Activated naive CD4-positive, alpha-beta T cell treated with anti-CD3 and anti-CD28 coated beads for 36 hours (primary cell): ENCODE data around the gene RPP38. TPM values are rescaled to one million over a fixed set of nuclear protein-coding genes. Genes with fewer than 3 reads are reported as not detected.
A peak's percentile ranks its signal among the peaks of the same experiment; 100 is the strongest.

Source experiments
- CTCF ChIA-PET: fragments of 350-600 bp; sonication (Branson Sonifier 250); formaldehyde crosslinking; loops from one replicate; lab custom pipeline; 2021; ENCODE audit warnings: antibody characterized with exemption; lab: Charles Lee
- DNase-seq: peaks from one replicate; pipeline ENCODE4 v3.0.0-alpha.2; 2020
- H3K27ac Mint-ChIP-seq: one replicate; pipeline ENCODE4 v1.8.0; 2021; ENCODE audit warnings: mild to moderate bottlenecking, mixed read lengths
- H3K27me3 Mint-ChIP-seq: one replicate; pipeline ENCODE4 v1.8.0; 2021; ENCODE audit warnings: low read depth, mixed read lengths
- H3K36me3 Mint-ChIP-seq: one replicate; pipeline ENCODE4 v1.8.0; 2021; ENCODE audit warnings: low read depth, mixed read lengths
- H3K4me1 Mint-ChIP-seq: one replicate; pipeline ENCODE4 v1.8.0; 2021; ENCODE audit warnings: low read depth, mixed read lengths
- H3K4me3 Mint-ChIP-seq: one replicate; pipeline ENCODE4 v1.8.0; 2021; ENCODE audit warnings: mild to moderate bottlenecking, moderate library complexity, mixed read lengths
- H3K9me3 Mint-ChIP-seq: one replicate; pipeline ENCODE4 v1.8.0; 2021; ENCODE audit warnings: mixed read lengths
- intact Hi-C: fragments of 100-400 bp; cut with micrococcal nuclease; formaldehyde crosslinking; loops from one replicate; pipeline ENCODE4 v1.15.1; 2023
- total RNA-seq, 2 experiments: library from RNA; stranded (reverse); gene quantifications; one replicate each; pipeline ENCODE4 v1.2.3, GENCODE V29; 2021

Gene RPP38
- total RNA-seq, 2 experiments from 2014 or later = 15.6 to 16.3 TPM

DNA sequence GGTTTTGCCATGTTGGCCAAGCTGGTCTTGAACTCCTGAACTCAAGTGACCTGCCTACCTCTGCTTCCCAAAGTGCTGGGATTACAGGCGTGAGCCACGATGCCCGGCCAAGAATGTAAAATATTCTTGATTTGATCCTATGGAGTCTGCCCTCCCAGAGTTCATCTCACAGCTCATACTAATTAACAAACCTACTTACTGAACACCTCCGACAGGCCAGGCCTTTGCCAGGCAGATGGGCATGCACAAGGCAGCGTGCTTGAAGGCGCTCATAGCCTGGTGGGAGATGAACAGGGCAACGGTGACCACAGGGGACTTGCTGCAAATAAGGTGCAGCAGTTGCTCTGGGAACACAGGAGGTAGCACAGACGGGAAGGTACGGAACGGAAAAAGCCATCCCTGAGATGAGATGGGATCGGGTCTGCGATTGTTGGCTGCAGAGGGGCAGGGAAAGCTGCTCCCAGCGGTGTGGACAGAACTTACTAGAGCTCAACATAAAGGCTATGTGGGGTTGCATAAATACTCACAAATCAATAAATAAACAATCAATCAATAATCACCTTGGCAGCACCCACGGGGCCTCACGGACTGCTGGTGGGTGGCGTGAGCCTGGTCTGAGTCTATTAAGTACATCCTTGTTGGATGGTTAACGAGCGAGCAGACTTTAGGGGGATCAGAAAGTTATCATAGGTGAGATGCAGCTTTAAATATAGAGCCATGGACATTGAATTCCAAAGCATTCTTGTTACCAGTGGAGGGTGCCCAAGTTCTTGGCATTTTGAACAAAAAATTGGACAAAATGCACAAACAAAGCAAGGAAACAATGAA lies 13.3 kb upstream of the RPP38 start:
- Mint-ChIP-seq H3K36me3 (no peaks in the 10 kb centered on the region), H3K27me3 (no peaks in the 10 kb centered on the region), H3K4me1 (peaks cover 1% of the 10 kb centered on the region), H3K27ac (no peak overlapping the region), H3K4me3 (no peak overlapping the region), H3K9me3 (no peaks in the 10 kb centered on the region)
- intact Hi-C loops = no loop called here
- no peak for DNase-seq
- CTCF ChIA-PET = no interaction called here

DNA sequence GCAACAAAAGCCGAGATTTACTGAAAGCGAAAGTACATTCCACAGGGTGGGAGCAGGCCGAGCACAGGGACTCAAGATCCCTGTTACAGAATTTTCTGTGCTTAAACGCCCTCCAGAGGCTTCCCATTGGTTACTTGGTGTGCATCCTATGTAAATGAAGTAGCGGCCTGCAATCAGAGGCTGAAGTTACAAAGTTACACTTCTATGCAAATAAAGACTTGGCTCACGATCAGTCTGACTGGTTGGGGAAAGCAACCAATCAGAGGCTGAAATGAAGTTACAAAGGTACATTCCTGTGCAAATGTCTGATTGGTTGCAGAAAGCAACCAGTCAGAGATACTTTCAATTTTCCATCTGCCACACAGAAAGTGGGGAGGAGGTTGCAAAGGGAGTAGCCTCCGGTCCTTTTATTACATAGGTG lies 12.6 kb upstream of the RPP38 start:
- DNase-seq = no peak
- H3K9me3 Mint-ChIP-seq = no peaks in the 10 kb centered on the region
- peaks cover 2% of the 10 kb centered on the region for H3K4me1 Mint-ChIP-seq
- intact Hi-C loops = no loop called here
- H3K4me3 Mint-ChIP-seq = no peak overlapping the region
- CTCF ChIA-PET = no interaction called here
- H3K27ac Mint-ChIP-seq = no peak overlapping the region
- no peaks in the 10 kb centered on the region for H3K36me3 Mint-ChIP-seq
- no peaks in the 10 kb centered on the region for H3K27me3 Mint-ChIP-seq

DNA sequence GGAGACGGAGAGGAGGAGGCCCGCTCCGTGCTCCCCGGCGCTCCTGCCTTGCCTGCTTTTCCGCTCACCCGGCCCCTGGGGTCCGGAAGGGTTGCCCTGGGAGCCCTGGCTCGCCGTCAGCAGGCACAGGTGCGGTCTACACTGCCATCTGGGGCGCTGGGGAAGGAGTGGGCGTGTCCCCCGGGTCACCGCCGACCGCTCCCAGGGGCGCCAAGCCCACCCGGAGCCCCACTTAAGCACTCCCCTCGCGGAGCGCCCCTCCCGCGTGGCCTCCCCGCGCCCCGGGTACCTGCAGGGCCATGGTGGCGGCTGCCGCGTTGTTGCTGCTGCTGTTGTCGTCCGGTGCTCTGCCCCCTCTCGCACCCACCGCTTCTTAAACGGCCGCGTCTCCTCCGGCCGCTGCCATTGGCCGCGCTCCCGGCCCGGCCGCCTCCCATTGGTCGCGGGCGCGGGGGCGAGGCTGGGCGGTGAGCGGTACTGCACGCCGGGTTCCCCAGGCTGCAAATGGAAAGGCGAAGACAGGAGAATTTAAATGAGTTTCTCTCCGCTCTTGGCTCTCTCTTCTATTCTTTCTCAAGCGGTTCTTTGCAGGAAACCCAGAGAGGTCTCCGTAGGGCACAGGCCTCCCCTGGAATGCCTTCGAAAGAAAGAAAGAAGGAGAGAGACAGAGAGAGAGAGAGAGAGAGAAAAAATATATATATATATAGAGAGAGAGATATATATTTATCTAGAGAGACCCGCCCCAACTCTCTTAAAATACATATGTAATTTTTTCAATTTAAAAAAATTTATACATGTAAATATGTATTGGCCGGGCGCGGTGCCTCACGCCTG lies 8.5 kb upstream of the RPP38 start, which contains the start of gene ACBD7:
ACBD7 (minus strand) TSS at position 349 of the 834 bp plus-strand sequence; CDS start at position 301, 48 bp downstream.
- no peaks in the 10 kb centered on the region for H3K9me3 Mint-ChIP-seq
- H3K27ac Mint-ChIP-seq = no peak within 1 kb of the TSS
- H3K4me3 Mint-ChIP-seq = peak within 1 kb of the TSS; percentile 68
- CTCF ChIA-PET = no interaction called here
- H3K27me3 Mint-ChIP-seq = no peaks in the 10 kb centered on the region
- H3K36me3 Mint-ChIP-seq = no peaks in the 10 kb centered on the region
- peaks cover 2% of the 10 kb centered on the region for H3K4me1 Mint-ChIP-seq
- DNase-seq = peak; percentile 80
- intact Hi-C loops = loop anchor here (1.0 to 2.0 kb wide), 2 partner anchors 9 to 80 kb away; partner anchors contain the start of genes NMT2 and RPP38

DNA sequence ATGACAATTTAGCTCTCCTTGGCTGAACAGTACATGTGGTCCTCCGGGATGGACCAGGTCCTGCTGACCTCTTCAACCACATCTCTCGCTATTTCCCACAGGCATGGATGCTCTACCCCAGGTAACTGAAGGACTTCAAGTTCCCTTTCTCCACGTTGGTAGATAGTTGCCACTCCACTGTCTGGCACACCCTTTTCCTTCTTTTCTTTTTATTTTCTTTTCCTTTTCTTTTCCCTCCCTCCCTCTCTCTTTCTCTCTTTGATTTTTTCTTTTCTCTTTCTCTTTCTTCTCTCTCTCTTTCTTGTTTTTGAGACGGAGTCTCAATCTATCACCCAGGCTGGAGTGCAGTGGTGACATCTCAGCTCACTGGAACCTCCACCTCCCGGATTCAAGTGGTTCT lies 5.7 kb upstream of the RPP38 start:
- Mint-ChIP-seq H3K4me3 (no peak overlapping the region), H3K9me3 (no peaks in the 10 kb centered on the region), H3K36me3 (no peaks in the 10 kb centered on the region), H3K4me1 (peaks cover 3% of the 10 kb centered on the region), H3K27me3 (no peaks in the 10 kb centered on the region), H3K27ac (no peak overlapping the region)
- CTCF ChIA-PET = no interaction called here
- intact Hi-C loops = loop anchor here (10.0 kb wide), 2 partner anchors 527 to 907 kb away; no protein-coding TSS in a partner anchor
- DNase-seq = no peak

DNA sequence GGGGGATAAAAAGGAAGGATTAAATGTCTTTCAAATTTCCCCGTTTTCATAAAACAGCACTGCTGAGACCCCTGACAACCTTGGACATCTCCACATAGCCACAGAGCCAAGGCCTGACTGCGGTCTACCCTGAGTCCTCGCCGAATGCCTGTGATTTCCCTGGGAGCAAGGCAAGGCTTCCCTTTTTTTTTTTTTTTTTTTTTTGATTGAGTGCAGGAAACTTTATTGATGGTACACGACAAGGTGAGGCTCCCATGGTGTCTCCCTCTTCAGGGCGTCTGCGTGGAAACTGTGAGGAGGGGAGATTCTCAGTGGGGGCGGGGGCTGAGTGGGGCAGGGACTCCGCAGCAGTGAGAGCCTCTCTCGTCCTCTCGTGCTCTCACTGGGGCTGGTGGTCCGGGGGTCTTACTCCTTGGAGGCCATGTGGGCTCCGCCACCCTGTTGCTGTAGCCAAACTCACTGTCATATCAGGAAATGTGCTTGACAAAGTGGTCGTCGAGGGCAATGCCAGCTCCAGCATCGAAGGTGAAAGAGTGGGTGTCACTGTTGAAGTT lies 4.2 kb upstream of the RPP38 start:
- no peak overlapping the region for H3K27ac Mint-ChIP-seq
- intact Hi-C loops = loop anchor here (10.0 kb wide), 2 partner anchors 528 to 908 kb away; no protein-coding TSS in a partner anchor
- peaks cover 4% of the 10 kb centered on the region for H3K36me3 Mint-ChIP-seq
- no peak overlapping the region for H3K4me3 Mint-ChIP-seq
- DNase-seq = no peak
- no peaks in the 10 kb centered on the region for H3K27me3 Mint-ChIP-seq
- no peaks in the 10 kb centered on the region for H3K9me3 Mint-ChIP-seq
- CTCF ChIA-PET = interaction anchor here (1.9 kb wide), 1 partner anchor 13 kb away, joined by 9 read pairs; no protein-coding TSS in a partner anchor
- peaks cover 10% of the 10 kb centered on the region for H3K4me1 Mint-ChIP-seq

- H3K4me1 Mint-ChIP-seq = peaks cover 32% of the 10 kb centered on the region
- intact Hi-C loops = loop anchor here (1.0 to 10.0 kb wide), 10 partner anchors 8 to 912 kb away; partner anchors contain the start of genes ACBD7, CDNF, DCLRE1C and HSPA14
- no peaks in the 10 kb centered on the region for H3K9me3 Mint-ChIP-seq
- no peak for DNase-seq
- H3K36me3 Mint-ChIP-seq = peaks cover 5% of the 10 kb centered on the region
- peak overlapping the region; percentile 97 for H3K4me3 Mint-ChIP-seq
- no peaks in the 10 kb centered on the region for H3K27me3 Mint-ChIP-seq
- CTCF ChIA-PET = no interaction called here
- H3K27ac Mint-ChIP-seq = peak overlapping the region; percentile 73
Observed at GRCh38 chr10:15096661-15097010, 519 bp upstream of the RPP38 start.

GRCh38 chr10:15099886-15100285 lies 2.7 kb downstream of the RPP38 start:
- CTCF ChIA-PET = interaction anchor here (0.9 to 1.2 kb wide), 3 partner anchors 9 to 197 kb away, joined by 3 to 5 read pairs (median 4); no protein-coding TSS in a partner anchor
- H3K4me3 Mint-ChIP-seq = no peak overlapping the region
- H3K9me3 Mint-ChIP-seq = no peaks in the 10 kb centered on the region
- no peak for DNase-seq
- peaks cover 15% of the 10 kb centered on the region for H3K36me3 Mint-ChIP-seq
- no peaks in the 10 kb centered on the region for H3K27me3 Mint-ChIP-seq
- peaks cover 36% of the 10 kb centered on the region for H3K4me1 Mint-ChIP-seq
- peak overlapping the region; percentile 46 for H3K27ac Mint-ChIP-seq
- intact Hi-C loops = loop anchor here (10.0 kb wide), 2 partner anchors 535 to 915 kb away; no protein-coding TSS in a partner anchor

- no peak for DNase-seq
- no peak overlapping the region for H3K27ac Mint-ChIP-seq
- CTCF ChIA-PET = interaction anchor here (0.6 to 1.2 kb wide), 4 partner anchors 107 to 213 kb away, joined by 3 to 4 read pairs (median 3); no protein-coding TSS in a partner anchor
- peaks cover 33% of the 10 kb centered on the region for H3K4me1 Mint-ChIP-seq
- H3K9me3 Mint-ChIP-seq = no peaks in the 10 kb centered on the region
- no peaks in the 10 kb centered on the region for H3K27me3 Mint-ChIP-seq
- intact Hi-C loops = no loop called here
- peaks cover 19% of the 10 kb centered on the region for H3K36me3 Mint-ChIP-seq
- no peak overlapping the region for H3K4me3 Mint-ChIP-seq
Observed at GRCh38 chr10:15103513-15103912, 6.4 kb downstream of the RPP38 start.

DNA sequence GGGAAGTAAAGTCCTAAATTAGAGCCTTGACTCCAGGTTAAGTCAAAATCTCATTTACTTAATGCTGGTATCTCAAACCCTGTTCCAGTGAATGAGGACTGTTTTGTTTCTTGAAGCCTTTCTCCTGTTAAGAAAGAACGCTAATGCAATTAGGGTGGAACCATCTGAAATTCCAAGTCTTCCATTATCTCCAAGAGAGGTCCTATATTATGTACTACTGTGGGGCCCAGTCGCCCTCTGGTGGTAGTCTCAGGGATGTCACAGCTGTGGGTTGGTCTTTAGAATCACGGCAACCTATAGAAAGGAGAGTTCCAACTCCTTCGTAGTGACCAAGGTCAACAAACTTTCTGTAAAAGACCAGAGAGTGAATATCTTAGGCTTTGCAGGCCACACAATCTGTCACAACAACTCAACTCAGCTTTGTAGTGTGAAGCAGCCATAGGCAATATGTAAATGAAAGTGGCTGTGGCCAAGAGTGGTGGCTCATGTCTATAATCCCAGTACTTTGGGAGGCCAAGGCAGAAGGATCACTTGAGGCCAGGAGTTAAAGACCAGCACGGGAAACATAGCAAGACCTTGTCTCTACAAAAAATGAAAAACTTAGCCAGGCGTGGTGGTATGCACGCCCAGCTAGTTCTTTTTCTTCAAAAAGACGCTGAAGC lies 9.3 kb downstream of the RPP38 start:
- H3K9me3 Mint-ChIP-seq = no peaks in the 10 kb centered on the region
- CTCF ChIA-PET = interaction anchor here (0.6 to 2.8 kb wide), 12 partner anchors 9 to 115 kb away, joined by 3 to 14 read pairs (median 7); partner anchors contain the start of genes NMT2 and RPP38
- peaks cover 12% of the 10 kb centered on the region for H3K4me1 Mint-ChIP-seq
- peaks cover 27% of the 10 kb centered on the region for H3K36me3 Mint-ChIP-seq
- H3K27ac Mint-ChIP-seq = peak overlapping the region; percentile 39
- peak; percentile 85 for DNase-seq
- no peak overlapping the region for H3K4me3 Mint-ChIP-seq
- no peaks in the 10 kb centered on the region for H3K27me3 Mint-ChIP-seq
- intact Hi-C loops = loop anchor here (1.0 to 2.0 kb wide), 2 partner anchors 115 to 266 kb away; no protein-coding TSS in a partner anchor

- CTCF ChIA-PET = interaction anchor here (0.9 to 1.2 kb wide), 2 partner anchors 30 to 141 kb away, joined by 3 read pairs; no protein-coding TSS in a partner anchor
- Mint-ChIP-seq H3K9me3 (no peaks in the 10 kb centered on the region), H3K4me3 (no peak overlapping the region), H3K27me3 (no peaks in the 10 kb centered on the region), H3K36me3 (peaks cover 22% of the 10 kb centered on the region), H3K27ac (no peak overlapping the region), H3K4me1 (peaks cover 4% of the 10 kb centered on the region)
- intact Hi-C loops = no loop called here
- peak; percentile 25 for DNase-seq
Observed at GRCh38 chr10:15112657-15113056, 15.5 kb downstream of the RPP38 start.

DNA sequence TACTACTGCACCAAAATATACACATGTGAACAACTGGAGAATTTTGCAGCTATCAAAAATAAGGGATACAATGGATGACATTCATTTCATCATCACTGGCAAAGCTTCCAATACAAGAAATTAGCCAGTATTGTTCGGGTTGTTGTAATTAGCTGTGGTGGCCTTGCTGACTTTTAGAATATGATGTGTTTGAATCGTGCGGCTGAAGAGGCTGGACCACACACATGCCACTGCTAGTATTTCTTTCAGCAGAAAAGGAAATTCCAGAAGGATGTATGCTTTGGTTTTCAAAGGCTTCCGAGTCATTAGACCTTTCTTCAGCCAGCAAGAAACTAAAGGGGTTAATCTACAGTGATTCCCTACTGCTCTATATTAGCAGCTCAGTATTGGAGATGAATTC lies 16.6 kb downstream of the RPP38 start:
- peaks cover 4% of the 10 kb centered on the region for H3K4me1 Mint-ChIP-seq
- CTCF ChIA-PET = interaction anchor here (0.6 to 1.5 kb wide), 5 partner anchors 9 to 615 kb away, joined by 3 to 5 read pairs (median 4); no protein-coding TSS in a partner anchor
- no peak overlapping the region for H3K27ac Mint-ChIP-seq
- no peaks in the 10 kb centered on the region for H3K27me3 Mint-ChIP-seq
- peaks cover 19% of the 10 kb centered on the region for H3K36me3 Mint-ChIP-seq
- intact Hi-C loops = no loop called here
- no peak overlapping the region for H3K4me3 Mint-ChIP-seq
- DNase-seq = no peak
- H3K9me3 Mint-ChIP-seq = no peaks in the 10 kb centered on the region
